H9 (cell line): ENCODE results near the gene LBX1. TPM values are rescaled to one million over a fixed set of nuclear protein-coding genes. Genes with fewer than 3 reads are reported as not detected.
A peak's percentile ranks its signal among the peaks of the same experiment; 100 is the strongest.

Experiments
- DNase-seq: peaks from one replicate; pipeline ENCODE4 v3.0.0-alpha.2; 2017
- H2AFZ ChIP-seq: one replicate; pipeline ENCODE4 v1.6.1; 2013; ENCODE audit warnings: mild to moderate bottlenecking, low read length, control low read depth, moderate library complexity
- H2AK5ac ChIP-seq: 2 replicates; pipeline ENCODE4 v1.6.1; 2013; ENCODE audit warnings: low read length, control low read depth, mixed read lengths; ENCODE audit not compliant: insufficient read length
- H2BK120ac ChIP-seq: one replicate; pipeline ENCODE4 v1.6.1; 2013; ENCODE audit warnings: low read depth, mild to moderate bottlenecking, low read length, control low read depth, inconsistent platforms; ENCODE audit not compliant: poor library complexity, severe bottlenecking
- H2BK12ac ChIP-seq: 2 replicates; pipeline ENCODE4 v1.6.1; 2013; ENCODE audit warnings: low read length, control low read depth, mixed read lengths, low read depth; ENCODE audit not compliant: insufficient read length
- H2BK15ac ChIP-seq: 2 replicates; pipeline ENCODE4 v1.6.1; 2013; ENCODE audit warnings: low read depth, low read length, control low read depth
- H2BK20ac ChIP-seq: one replicate; pipeline ENCODE4 v1.6.1; 2013; ENCODE audit warnings: low read depth, mild to moderate bottlenecking, low read length, control low read depth, inconsistent platforms; ENCODE audit not compliant: poor library complexity, severe bottlenecking
- H2BK5ac ChIP-seq: 2 replicates; pipeline ENCODE4 v1.6.1; 2013; ENCODE audit warnings: low read length, control low read depth, mixed read lengths; ENCODE audit not compliant: insufficient read length
- H3K14ac ChIP-seq: 2 replicates; pipeline ENCODE4 v1.6.1; 2013; ENCODE audit warnings: low read length, control low read depth; ENCODE audit not compliant: insufficient read depth
- H3K18ac ChIP-seq: 2 replicates; pipeline ENCODE4 v1.6.1; 2013; ENCODE audit warnings: low read depth, mild to moderate bottlenecking, mixed read lengths, low read length, control low read depth; ENCODE audit not compliant: insufficient read length
- H3K23ac ChIP-seq: 2 replicates; pipeline ENCODE4 v1.6.1; 2013; ENCODE audit warnings: low read length, control low read depth, mixed read lengths, low read depth; ENCODE audit not compliant: insufficient read length
- H3K23me2 ChIP-seq: 2 replicates; pipeline ENCODE4 v1.6.1; 2013; ENCODE audit warnings: low read depth, mild to moderate bottlenecking, mixed read lengths, low read length, control low read depth; ENCODE audit not compliant: insufficient read length, poor library complexity, severe bottlenecking
- H3K27ac ChIP-seq: 2 replicates; pipeline ENCODE4 v1.5.1; 2013; ENCODE audit warnings: low read length, control low read depth, mixed read lengths, low read depth; ENCODE audit not compliant: insufficient read length
- H3K27me3 ChIP-seq: 2 replicates; pipeline ENCODE4 v1.6.1; 2013; ENCODE audit warnings: low read length, control low read depth, inconsistent platforms; ENCODE audit not compliant: insufficient read depth
- H3K4ac ChIP-seq: 2 replicates; pipeline ENCODE4 v1.6.1; 2013; ENCODE audit warnings: low read depth, mild to moderate bottlenecking, control low read depth, inconsistent platforms, low read length, moderate library complexity
- H3K4me1 ChIP-seq: 2 replicates; pipeline ENCODE4 v1.6.1; 2013; ENCODE audit warnings: low read length, control low read depth, inconsistent platforms; ENCODE audit not compliant: insufficient read depth
- H3K4me2 ChIP-seq: 2 replicates; pipeline ENCODE4 v1.6.1; 2013; ENCODE audit warnings: low read length, control low read depth, mixed read lengths; ENCODE audit not compliant: insufficient read length, insufficient read depth
- H3K56ac ChIP-seq: 2 replicates; pipeline ENCODE4 v1.6.1; 2013; ENCODE audit warnings: low read depth, mild to moderate bottlenecking, mixed read lengths, low read length, control low read depth; ENCODE audit not compliant: insufficient read length
- H3K79me1 ChIP-seq: 2 replicates; pipeline ENCODE4 v1.6.1; 2013; ENCODE audit warnings: low read depth, mild to moderate bottlenecking, moderate library complexity, low read length, control low read depth, inconsistent platforms; ENCODE audit not compliant: insufficient read depth, poor library complexity, severe bottlenecking
- H3K79me2 ChIP-seq: 2 replicates; pipeline ENCODE4 v1.6.1; 2013; ENCODE audit warnings: low read length, control low read depth, inconsistent platforms; ENCODE audit not compliant: insufficient read depth
- H3K9ac ChIP-seq: 2 replicates; pipeline ENCODE4 v1.6.1; 2013; ENCODE audit warnings: low read length, control low read depth, mixed read lengths; ENCODE audit not compliant: insufficient read length; ENCODE audit errors: extremely low read depth
- H3K9me3 ChIP-seq: one replicate; pipeline ENCODE4 v1.6.1; 2013; ENCODE audit warnings: low read depth, low read length, inconsistent platforms; ENCODE audit not compliant: control insufficient read depth
- H3T11ph ChIP-seq: one replicate; pipeline ENCODE4 v1.6.1; 2013; ENCODE audit warnings: mild to moderate bottlenecking, low read length, control low read depth, inconsistent platforms
- H4K20me1 ChIP-seq: one replicate; pipeline ENCODE4 v1.6.1; 2013; ENCODE audit not compliant: control insufficient read depth, insufficient read length, insufficient read depth
- H4K5ac ChIP-seq: 2 replicates; pipeline ENCODE4 v1.6.1; 2013; ENCODE audit warnings: low read depth, mild to moderate bottlenecking, mixed read lengths, low read length, control low read depth; ENCODE audit not compliant: insufficient read length
- H4K8ac ChIP-seq: replicated peaks from 2 replicates; pipeline ENCODE4 v1.6.1; 2013; ENCODE audit warnings: low read length, control low read depth, mixed read lengths, low read depth; ENCODE audit not compliant: insufficient read length
- H4K91ac ChIP-seq: 2 replicates; pipeline ENCODE4 v1.6.1; 2013; ENCODE audit warnings: low read depth, mild to moderate bottlenecking, moderate library complexity, mixed read lengths, low read length, control low read depth; ENCODE audit not compliant: insufficient read length
- H3K27ac Mint-ChIP-seq, 3 experiments: 2 replicates in 2 of 3; 3 replicates in 1 of 3; pipeline ENCODE4 v1.8.0; 2020 to 2021; ENCODE audit warnings: mixed read lengths in 3 of 3, mild to moderate bottlenecking in 1 of 3, moderate library complexity in 1 of 3
- H3K27me3 Mint-ChIP-seq: 2 replicates; pipeline ENCODE4 v1.8.0; 2021; ENCODE audit warnings: low read depth, mild to moderate bottlenecking, moderate library complexity, mixed read lengths
- H3K36me3 Mint-ChIP-seq, 3 experiments: 2 replicates in 2 of 3; 3 replicates in 1 of 3; pipeline ENCODE4 v1.8.0; 2020 to 2021; ENCODE audit warnings: low read depth in 3 of 3, mixed read lengths in 3 of 3; ENCODE audit not compliant: insufficient read depth in 1 of 3
- H3K4me1 Mint-ChIP-seq, 2 experiments: 2 replicates each; pipeline ENCODE4 v1.8.0; 2020; ENCODE audit warnings: mixed read lengths in 2 of 2
- H3K4me3 Mint-ChIP-seq, 2 experiments: 2 replicates in 1 of 2; 3 replicates in 1 of 2; pipeline ENCODE4 v1.8.0; 2020 to 2021; ENCODE audit warnings: mild to moderate bottlenecking in 2 of 2, mixed read lengths in 2 of 2, moderate library complexity in 1 of 2
- H3K9me3 Mint-ChIP-seq, 2 experiments: 2 replicates in 1 of 2; 3 replicates in 1 of 2; pipeline ENCODE4 v1.8.0; 2020; ENCODE audit warnings: mild to moderate bottlenecking in 2 of 2, mixed read lengths in 2 of 2, moderate library complexity in 1 of 2
- CTCF ChIP-seq: fragments of 200-600 bp; sonication (generic); conservative IDR thresholded peaks from 3 replicates; pipeline ENCODE4 v1.8.0; 2021; ENCODE audit warnings: antibody characterized with exemption, mild to moderate bottlenecking
- WGBS: extraction: QIAGEN DNeasy Blood & Tissue Kit; methylation state at CpG from one replicate; pipeline ENCODE4 v1.1.7; 2013; ENCODE audit warnings: missing lambda C conversion rate, low lambda C conversion rate, mixed read lengths; ENCODE audit not compliant: insufficient read length; ENCODE audit errors: extremely low coverage; 5-methylcytosine and 5-hydroxymethylcytosine counted together
- total RNA-seq: library from RNA; stranded (reverse); gene quantifications from 2 replicates; pipeline ENCODE4 v1.2.1, GENCODE V29; 2021

LBX1 gene
- total RNA-seq, 1 experiment from 2014 or later = not detected

- Histone ChIP-seq H3K23me2 (no peaks in the 10 kb centered on the region), H3K4me1 (no peaks in the 10 kb centered on the region), H4K91ac (no peak overlapping the region), H2BK5ac (no peak overlapping the region), H3K9ac (no peak overlapping the region), H3K9me3 (no peaks in the 10 kb centered on the region), H4K5ac (no peak overlapping the region), H3K56ac (no peak overlapping the region), H4K8ac (no peak overlapping the region), H3K23ac (no peak overlapping the region), H2BK12ac (no peak overlapping the region), H2AK5ac (no peak overlapping the region), H3K14ac (no peak overlapping the region), H3K79me2 (no peaks in the 10 kb centered on the region), H3K18ac (no peak overlapping the region), H3K4me2 (no peak overlapping the region), H2BK15ac (no peak overlapping the region), H2AFZ (no peak overlapping the region), H3K4ac (no peak overlapping the region), H2BK120ac (no peak overlapping the region), H3K79me1 (no peaks in the 10 kb centered on the region), H4K20me1 (no peaks in the 10 kb centered on the region), H3K27ac (no peak overlapping the region), H3K27me3 (peaks cover 97% of the 10 kb centered on the region), H3T11ph (no peak overlapping the region), H2BK20ac (no peak overlapping the region)
- peak; percentile 65 for DNase-seq
- no CpG with 5 or more reads among the region's 53 CpGs for WGBS
- TF ChIP-seq CTCF = peak; percentile 23; the same call in 1 of the 3 replicates
- Mint-ChIP-seq H3K36me3 (peaks cover 0 to 2% (median 0%) of the 10 kb centered on the region in 3 experiments; a peak in 2 of 7 replicates), H3K27me3 (peaks cover 97% of the 10 kb centered on the region), H3K9me3 (peaks cover 7 to 14% of the 10 kb centered on the region in 2 experiments), H3K27ac (no peak overlapping the region), H3K4me1 (peaks cover 8 to 27% of the 10 kb centered on the region in 2 experiments), H3K4me3 (peak overlapping the region in 1 of 2 experiments; percentile 54; a peak in 1 of 5 replicates)
Measured at GRCh38 chr10:101224910-101225823, 4.1 kb downstream of the LBX1 start.
